ENCODE measurements around the gene FAM43B. TPM values are rescaled to one million over a fixed set of nuclear protein-coding genes. Genes with fewer than 3 reads are reported as not detected.

Gene FAM43B
- total RNA-seq, 1 experiment from 2014 or later = not detected

- Mint-ChIP-seq H3K4me1 (ENCODE audit: insufficient read depth, unreplicated experiment) (no peaks in the 10 kb centered on the region), H3K27ac (ENCODE audit: low read depth, unreplicated experiment) (no peak overlapping the region), H3K27me3 (ENCODE audit: insufficient read depth, unreplicated experiment) (peaks cover 9% of the 10 kb centered on the region), H3K9me3 (ENCODE audit: unreplicated experiment) (no peaks in the 10 kb centered on the region), H3K36me3 (ENCODE audit: insufficient read depth, unreplicated experiment) (no peaks in the 10 kb centered on the region), H3K4me3 (ENCODE audit: unreplicated experiment) (no peak overlapping the region)
- no TSS peak for BruUV-seq (replicated peaks)
- CTCF ChIA-PET = no interaction called here
- intact Hi-C loops (cut with micrococcal nuclease) = no loop called here
- no peak for TF ChIP-seq CTCF (IDR thresholded peaks at IDR 0.05; ENCODE audit: unreplicated experiment)
- no peak for DNase-seq (ENCODE audit: unreplicated experiment)
- POLR2A ChIA-PET = no interaction called here
Observed at GRCh38 chr1:20555025-20555757, 2.8 kb downstream of the FAM43B start.

GRCh38 chr1:20555758-20556120, 3.4 kb downstream of the FAM43B start:
- TF ChIP-seq CTCF (IDR thresholded peaks at IDR 0.05; ENCODE audit: unreplicated experiment) = no peak

GRCh38 chr1:20558191-20558590, 5.8 kb downstream of the FAM43B start:
- no peak for DNase-seq (ENCODE audit: unreplicated experiment)
- no TSS peak for BruUV-seq (replicated peaks)
- TF ChIP-seq CTCF (IDR thresholded peaks at IDR 0.05; ENCODE audit: unreplicated experiment) = no peak
- H3K4me1 Mint-ChIP-seq (ENCODE audit: insufficient read depth, unreplicated experiment) = no peaks in the 10 kb centered on the region
- H3K4me3 Mint-ChIP-seq (ENCODE audit: unreplicated experiment) = no peak overlapping the region
- ChIA-PET CTCF (interaction anchor here (0.6 kb wide), 1 partner anchor 8 kb away, joined by 4 read pairs; no protein-coding TSS in a partner anchor), POLR2A (no interaction called here)
- H3K9me3 Mint-ChIP-seq (ENCODE audit: unreplicated experiment) = no peaks in the 10 kb centered on the region
- no peaks in the 10 kb centered on the region for H3K36me3 Mint-ChIP-seq (ENCODE audit: insufficient read depth, unreplicated experiment)
- peaks cover 21% of the 10 kb centered on the region for H3K27me3 Mint-ChIP-seq (ENCODE audit: insufficient read depth, unreplicated experiment)
- no peak overlapping the region for H3K27ac Mint-ChIP-seq (ENCODE audit: low read depth, unreplicated experiment)
- intact Hi-C loops (cut with micrococcal nuclease) = no loop called here

More at GRCh38 chr1:20555758-20556120, 3.4 kb downstream of the FAM43B start:
- no peaks in the 10 kb centered on the region for H3K4me1 Mint-ChIP-seq (ENCODE audit: insufficient read depth, unreplicated experiment)
- ChIA-PET CTCF (no interaction called here), POLR2A (no interaction called here)
- no peak for DNase-seq (ENCODE audit: unreplicated experiment)
- H3K4me3 Mint-ChIP-seq (ENCODE audit: unreplicated experiment) = no peak overlapping the region
- no peak overlapping the region for H3K27ac Mint-ChIP-seq (ENCODE audit: low read depth, unreplicated experiment)
- H3K9me3 Mint-ChIP-seq (ENCODE audit: unreplicated experiment) = no peaks in the 10 kb centered on the region
- BruUV-seq (replicated peaks) = no TSS peak
- H3K27me3 Mint-ChIP-seq (ENCODE audit: insufficient read depth, unreplicated experiment) = peaks cover 9% of the 10 kb centered on the region
- no peaks in the 10 kb centered on the region for H3K36me3 Mint-ChIP-seq (ENCODE audit: insufficient read depth, unreplicated experiment)
- intact Hi-C loops (cut with micrococcal nuclease) = no loop called here

- Mint-ChIP-seq H3K27ac (ENCODE audit: low read depth, unreplicated experiment) (no peak overlapping the region), H3K4me1 (ENCODE audit: insufficient read depth, unreplicated experiment) (no peaks in the 10 kb centered on the region), H3K9me3 (ENCODE audit: unreplicated experiment) (no peaks in the 10 kb centered on the region), H3K27me3 (ENCODE audit: insufficient read depth, unreplicated experiment) (peaks cover 12% of the 10 kb centered on the region), H3K36me3 (ENCODE audit: insufficient read depth, unreplicated experiment) (no peaks in the 10 kb centered on the region), H3K4me3 (ENCODE audit: unreplicated experiment) (no peak overlapping the region)
- ChIA-PET CTCF (no interaction called here), POLR2A (no interaction called here)
- no peak for DNase-seq (ENCODE audit: unreplicated experiment)
- TF ChIP-seq CTCF (IDR thresholded peaks at IDR 0.05; ENCODE audit: unreplicated experiment) = no peak
- intact Hi-C loops (cut with micrococcal nuclease) = no loop called here
- BruUV-seq (replicated peaks) = no TSS peak
Observed at GRCh38 chr1:20560966-20561365, 8.6 kb downstream of the FAM43B start.
